UCSD-AML1 (cell line): ENCODE results near the gene TMEM163.

Experiments used
- DNase-seq: peaks from one replicate; lab custom pipeline; 2025; ENCODE audit not compliant: unreplicated experiment; lab: John Stamatoyannopoulos, UW

TMEM163 gene

DNA sequence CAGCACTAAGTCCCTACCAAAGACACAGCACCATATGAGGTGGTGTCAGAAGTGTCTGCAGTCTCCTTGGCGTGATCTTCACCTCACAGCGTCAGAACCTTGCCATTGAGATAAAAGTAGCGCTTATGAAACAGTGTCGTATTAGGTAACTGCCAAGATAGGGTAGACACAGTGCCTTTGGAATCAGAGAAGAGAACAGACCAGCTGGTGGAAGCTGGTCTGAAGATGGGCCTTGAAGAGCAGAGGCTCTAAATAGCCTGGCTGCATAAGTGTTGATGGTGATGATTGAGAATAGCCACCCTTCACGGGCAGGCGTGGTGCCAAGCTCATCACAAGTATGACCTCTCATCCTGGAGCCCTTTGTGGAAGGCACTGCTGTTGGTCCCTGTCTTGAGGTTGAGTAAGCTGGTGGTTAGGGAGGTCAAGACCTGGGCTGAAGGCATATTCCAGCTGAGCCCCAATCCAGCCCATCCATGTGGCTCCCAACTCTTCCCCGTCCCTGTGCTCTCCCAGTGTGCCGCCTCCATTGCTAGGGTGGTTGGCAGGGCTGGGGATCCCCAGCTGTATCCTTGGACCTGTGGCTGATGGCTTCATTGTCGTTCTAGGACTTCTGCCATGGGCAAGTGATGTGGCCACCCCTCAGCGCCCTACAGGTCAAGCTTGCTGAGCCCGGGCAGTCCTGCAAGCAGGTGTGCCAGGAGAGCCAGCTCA is 277.5 kb downstream of the TMEM163 start:
- DNase-seq: no peak

DNA sequence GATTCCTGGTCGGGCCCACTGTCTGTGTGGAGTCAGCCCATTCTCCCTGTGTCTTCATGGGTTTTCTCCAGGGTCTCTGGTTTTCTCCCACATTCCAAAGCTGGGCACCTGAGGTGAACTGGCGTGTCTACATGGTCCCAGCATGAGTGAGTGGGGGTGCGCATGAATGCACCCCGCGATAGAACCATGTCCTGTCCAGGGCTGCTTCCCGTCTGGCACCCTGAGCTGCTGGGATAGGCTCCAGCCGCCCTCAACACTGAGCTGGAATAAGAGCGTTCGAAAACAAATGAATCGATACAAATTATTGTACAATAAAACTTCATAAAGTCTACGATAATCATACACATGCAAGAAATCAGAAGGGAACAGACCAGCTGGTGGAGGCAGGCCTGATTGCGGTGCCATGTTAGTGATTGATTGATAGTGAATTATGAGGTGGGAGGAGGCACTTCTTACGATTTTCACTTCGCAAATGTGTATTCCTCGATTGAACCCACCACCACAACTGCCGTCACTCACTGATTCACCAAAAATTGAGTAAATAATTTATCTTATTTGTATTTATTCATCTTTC is 278.4 kb downstream of the TMEM163 start:
- no peak for DNase-seq

DNA sequence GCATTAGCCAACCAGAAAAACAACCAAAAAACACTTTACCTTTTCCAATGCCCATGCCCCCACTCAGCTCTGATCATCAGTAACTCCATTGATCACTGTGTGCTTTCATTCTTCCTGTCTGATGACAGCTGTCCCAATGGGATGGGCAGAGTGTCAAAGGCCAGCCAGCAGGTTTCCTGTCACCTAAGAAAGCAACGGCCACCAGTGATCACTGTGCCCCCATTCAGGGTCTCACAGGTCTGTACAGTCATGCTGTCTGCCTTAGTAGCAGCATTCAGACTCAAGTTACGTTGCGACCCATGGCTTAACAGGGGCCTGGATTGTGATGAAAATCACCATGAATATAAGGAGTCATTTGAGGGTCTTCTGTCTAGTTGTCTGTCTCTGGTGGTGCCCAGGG is 280.4 kb downstream of the TMEM163 start:
- no peak for DNase-seq

DNA sequence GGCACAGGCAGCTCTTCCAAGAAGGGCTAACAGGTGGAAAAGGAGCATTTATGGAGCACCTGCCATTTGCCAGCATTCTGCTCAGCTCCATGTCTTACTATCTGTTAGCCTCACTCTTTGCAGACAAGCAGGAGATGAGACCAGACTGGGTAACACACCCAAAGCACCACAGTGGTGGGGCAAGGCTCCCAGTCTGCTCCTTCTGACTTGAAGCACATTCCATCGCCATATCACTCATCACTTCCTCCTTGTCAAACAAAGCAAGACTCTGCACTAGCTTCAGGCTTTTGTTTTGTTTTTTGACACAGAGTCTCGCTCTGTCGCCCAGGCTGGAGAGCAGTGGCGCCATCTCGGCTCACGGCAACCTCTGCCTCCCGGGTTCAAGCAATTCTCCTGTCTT is 282.1 kb downstream of the TMEM163 start:
- DNase-seq: no peak

DNA sequence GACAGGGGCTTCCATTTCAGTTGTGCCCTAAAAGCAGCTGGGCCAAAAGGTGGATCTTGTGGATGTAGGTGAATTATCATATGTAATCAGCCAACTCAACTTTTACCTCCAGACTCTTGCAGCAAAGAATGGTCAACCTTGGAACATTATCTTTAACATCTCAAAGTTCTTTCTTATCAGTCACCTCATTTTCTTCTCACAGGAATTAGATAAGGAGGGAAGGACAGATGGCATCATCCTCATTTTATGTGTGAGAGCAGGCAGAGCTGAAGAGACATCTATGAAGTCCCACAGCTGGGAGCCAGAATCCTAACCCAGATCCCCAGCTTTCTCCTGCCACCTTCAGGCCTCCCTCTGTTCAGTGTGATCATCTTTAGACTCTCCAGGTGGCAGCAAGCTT is 282.9 kb downstream of the TMEM163 start:
- DNase-seq: no peak

DNA sequence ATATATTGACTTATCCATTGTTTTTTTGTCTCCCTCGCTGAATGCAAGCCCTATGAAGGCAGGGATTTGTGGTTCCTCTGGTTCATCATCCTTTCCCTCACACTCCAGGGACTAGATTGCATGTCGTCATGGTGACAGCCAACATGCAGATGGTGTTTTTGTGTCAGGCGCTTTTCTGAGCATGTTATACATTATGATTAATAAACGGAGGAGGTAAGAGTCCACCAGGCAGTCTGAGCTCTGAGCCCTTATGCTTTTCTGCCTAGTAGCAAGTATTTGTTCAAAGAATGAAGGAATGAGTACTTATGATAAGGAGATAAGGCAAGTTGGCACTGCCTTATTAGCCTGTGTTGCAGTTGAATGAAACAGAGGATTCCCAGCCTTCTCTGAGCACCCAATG is 283.3 kb downstream of the TMEM163 start:
- no peak for DNase-seq

DNA sequence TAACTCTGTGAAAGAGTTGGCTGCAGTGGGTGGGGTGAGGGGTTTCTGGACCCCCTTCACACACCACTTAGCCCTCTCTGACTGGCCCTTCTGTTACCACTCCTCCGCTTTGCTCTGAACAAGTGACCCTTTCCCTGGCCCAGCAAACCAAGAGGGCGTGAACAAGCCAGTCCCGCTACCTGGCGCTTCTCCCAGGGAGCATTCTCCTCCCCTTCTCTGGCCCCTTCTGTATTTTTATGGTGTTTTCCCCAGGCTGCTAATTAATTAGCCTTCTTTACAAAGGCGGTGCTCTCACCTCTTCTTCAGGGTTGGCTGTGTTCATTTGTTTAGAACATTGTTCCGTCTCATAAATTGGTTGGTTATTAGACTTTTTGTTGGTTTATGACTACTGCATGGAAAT is 284.8 kb downstream of the TMEM163 start:
- DNase-seq: no peak

DNA sequence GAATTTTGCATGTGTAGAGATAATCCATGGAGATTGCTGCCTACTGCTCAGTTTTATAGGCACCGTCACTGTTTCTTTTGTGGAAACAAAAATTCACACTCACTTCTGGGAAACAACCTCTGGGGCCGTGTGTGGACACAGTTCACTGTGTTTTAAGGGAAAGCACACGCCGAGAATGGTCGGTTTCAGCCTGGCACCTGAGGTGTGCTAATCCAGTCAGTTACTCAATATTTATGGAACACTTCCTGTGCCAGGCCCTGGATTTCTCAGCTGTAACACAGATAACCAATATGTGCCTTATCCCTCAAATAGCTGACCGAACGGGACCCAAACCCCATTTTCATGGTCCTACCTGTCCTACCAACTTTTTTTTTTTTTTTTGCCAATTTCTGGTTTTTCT is 285.3 kb downstream of the TMEM163 start:
- no peak for DNase-seq

DNA sequence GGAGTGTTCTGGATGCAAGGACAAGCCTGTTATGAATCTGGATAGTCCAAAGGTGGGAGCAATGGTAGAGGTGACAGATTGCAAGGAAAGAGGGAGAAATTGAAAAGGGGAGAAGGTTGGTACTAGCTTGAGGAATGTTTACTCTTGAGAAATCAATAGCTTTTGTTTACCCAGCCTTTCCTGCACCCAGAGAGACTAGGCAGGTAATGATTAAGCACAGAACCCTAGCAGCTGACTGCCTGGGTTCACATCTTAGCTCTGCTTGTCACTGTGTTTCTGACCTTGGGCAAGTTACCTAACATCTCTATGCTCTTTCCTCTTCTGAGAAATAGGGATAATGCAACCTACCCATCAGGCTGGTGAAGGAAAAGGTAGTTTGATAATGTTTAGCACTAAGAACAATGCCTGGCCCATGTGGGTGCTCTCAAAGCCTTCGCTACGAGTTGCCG is 286.3 kb downstream of the TMEM163 start:
- DNase-seq: no peak

DNA sequence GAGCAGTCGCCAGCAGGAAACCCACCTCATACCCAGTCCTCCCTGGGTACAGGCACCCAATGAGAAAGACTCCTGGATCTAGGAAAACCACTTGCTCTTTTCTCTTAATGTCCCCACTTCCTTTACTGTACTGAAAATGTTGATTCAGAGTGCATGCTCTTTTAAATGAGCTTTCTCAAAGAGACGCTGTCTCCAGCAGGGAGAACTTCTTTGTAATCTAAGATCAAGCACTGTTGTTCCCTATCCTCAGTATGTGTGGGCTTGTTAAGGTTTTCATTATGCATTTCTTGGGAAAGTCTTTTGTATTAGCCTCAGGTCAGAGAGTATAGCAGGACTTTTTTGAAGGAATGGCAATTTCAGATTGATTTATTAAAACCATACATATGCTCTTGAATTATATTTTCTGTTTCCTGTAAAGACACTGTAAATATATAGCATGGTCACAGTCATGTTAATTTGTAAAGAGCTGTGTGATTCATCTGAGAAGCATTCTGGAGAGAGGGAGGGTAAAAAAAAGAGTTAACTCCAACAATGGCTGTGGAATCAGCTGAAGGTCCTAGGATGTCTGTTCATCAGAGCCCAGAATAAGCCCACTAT is 286.9 kb downstream of the TMEM163 start:
- DNase-seq: no peak

DNA sequence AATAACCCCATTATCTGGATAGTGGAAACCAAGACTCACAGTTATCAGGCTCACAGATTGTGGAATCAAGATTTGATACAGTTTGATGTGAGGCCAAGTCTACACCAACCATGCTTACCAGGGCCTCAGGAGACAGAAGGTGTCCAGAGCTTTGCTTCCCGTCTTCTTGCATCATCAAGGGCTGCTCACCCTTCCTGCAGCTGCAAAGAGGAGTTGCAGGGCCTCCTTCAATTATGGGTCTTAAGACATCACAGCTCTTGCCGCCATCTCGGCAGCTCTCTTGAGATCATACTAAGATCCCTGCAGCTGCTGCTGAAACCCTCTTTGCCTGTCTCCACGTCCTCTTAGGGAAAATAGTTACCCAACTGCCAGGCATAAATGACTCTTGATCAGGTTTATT is 288.9 kb downstream of the TMEM163 start:
- DNase-seq: no peak

DNA sequence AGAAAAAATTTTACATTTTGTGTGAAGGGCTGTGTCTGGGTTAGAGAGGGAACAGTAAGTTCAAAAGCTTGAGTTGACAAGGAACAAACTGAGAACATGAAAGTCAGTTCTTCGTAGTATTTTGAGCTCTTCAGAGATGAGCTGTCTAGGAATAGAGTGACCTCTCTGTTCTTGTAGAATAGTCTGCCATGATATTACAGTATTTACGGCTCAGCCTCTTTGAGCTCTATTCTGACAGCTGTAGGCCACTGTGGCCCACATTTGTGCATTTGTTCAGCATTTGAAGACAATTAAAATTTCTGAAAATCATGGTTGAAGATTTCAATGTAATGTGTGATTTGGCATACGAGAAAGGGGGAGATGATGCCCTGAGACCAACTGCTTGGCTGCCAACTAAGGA is 292.1 kb downstream of the TMEM163 start:
- DNase-seq: no peak

DNA sequence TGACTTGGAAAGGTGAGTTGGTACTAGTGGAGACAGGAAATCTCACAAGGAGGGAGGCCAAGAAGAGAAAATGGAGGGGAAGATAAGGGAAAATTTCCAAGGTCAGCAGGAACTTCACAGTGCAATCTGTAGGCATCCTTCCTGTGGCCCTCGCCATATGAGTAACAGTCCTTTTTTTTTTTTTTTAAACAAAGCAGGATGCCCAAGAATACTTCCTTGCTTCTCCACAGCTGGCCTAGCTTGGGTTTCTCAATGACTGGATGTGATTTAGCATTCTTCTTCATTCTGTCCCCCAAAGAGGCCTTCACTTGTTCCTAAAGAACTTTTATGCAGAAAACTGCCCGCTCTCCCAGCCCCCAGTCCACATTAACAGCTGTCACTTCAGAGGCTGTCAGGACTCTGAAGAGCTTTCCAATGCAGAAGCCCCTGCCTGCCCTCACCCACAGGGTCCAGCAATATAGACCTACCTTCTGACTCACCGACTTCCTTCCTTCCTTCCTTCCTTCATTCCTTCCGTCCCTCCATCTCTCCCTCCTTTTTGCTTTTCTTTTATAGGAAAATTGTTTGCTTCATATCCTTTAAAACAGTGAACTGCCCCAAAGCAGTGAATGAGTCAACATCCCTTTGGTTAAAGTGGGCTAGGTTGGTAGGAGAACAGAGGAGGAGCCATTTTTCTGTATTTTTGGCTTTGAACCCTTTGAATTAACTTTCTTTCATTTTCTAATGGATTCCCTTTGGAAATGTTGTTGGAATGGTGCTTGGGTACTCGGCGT is 292.9 kb downstream of the TMEM163 start:
- DNase-seq: no peak

DNA sequence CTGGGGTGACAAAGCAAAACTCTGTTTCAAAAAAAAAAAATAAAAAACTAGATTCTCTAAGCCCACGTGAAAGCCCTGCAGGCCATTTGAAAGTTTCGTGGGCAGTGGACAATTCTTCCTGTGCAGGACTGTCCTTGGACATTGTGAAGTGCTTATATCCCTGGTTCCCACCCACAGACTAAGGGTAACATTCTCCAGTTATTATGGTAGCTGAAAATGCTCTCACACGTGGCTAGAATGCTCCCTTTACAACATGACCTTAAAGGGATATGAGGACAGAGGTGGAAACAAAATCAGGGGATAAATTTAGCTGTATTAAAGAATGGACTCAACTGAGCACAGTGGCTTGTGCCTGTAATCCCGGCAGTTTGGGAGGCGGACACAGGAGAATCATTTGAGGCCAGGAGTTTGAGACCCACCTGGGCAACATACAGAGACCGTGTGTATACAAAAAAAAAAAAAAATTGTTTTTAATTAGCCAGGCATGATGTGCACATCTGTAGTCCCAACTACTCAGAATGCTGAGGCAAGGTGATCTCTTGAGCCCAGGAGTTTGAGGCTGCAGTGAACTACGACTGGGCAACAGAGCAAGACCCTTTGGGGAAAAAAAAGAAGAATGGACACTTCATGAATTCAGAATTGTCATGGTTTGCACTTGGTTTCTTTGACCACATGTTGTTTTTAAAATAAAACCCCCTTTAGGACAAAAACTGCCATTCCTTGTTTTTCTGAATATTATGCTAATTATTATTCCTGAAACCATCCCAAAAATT is 297.1 kb downstream of the TMEM163 start:
- no peak for DNase-seq

DNA sequence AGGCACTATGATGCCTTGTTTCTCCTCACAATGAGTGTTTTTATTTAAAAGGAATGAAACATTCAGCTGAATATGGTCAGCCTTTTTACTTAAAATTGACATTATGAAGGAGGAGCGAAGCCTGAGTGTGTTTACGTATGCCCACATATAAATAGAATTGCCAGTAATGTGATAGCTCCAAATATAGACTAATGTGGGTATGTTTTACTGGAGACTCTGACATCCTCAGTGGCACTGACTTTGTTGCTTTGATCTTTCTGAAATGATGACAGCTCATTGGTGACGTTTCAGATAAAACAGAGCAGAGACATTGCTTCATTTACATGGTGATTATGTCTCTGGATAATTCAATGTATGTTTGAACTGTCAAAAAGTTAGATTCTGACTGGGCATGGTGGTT is 297.9 kb downstream of the TMEM163 start:
- DNase-seq: no peak

DNA sequence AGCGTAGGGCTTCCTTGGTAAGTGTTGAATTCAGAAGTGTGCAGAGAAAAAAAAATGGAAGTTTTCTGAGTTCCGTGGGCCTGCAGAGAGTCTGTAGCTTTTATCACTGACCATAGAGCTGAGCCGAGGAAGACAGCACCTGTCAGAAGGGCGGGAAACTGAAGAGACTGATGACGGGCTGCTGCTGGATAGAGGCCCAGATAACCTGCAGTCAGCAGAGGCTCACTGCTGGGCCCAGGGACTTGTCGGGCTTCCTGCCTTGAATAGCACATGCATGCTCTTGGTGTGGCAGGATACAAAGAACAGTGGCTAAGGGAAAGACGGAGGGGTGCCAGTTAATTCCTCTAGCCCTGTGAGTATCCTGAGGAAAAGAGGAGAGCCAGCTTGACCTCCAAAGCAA is 298.5 kb downstream of the TMEM163 start:
- no peak for DNase-seq

DNA sequence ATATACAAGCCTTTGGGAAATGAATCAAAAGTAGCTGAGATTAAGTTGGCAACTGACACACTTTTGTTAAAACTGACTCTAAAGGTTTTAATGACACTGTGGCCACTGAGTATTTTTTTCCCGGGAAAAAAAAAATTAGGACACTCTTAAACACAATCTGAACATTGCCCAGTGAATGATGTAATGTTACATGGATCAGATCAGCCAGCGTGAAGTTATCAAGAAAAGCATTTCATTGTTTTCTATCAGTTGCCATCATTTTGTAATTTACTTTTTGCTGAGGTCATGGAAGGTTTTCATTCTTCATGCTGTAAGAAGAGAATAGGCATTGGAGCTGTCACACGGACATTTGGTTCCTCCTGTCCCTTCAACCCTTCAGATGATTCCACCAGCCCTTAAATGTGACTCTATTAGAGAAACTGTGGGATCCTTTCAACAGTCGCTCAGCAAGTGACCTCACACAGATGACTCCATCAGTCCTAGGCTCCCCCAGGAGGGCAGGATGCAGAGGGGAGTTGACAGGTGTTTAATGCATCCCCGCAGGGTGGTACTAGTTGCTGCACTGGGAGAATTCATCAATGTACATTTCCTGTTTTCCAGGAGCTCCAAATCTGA is 300.7 kb downstream of the TMEM163 start:
- DNase-seq: no peak

DNA sequence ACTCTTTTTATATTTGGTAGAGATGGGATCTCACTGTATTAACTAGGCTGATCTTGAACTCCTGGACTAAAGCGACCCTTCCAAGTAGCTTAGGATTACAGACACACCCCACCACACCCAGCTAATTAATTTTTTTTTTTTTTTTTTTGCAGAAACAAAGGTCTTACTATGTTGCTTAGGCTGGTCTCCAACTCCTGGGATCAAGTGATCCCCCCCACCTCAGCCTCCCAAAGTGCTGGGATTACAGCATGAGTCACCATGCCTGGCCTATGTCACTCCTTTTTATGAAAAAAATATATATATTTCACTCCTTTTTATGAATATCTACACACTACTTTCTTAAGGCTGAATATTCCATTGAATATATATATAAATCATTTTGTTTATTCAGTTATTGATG is 302.2 kb downstream of the TMEM163 start:
- no peak for DNase-seq

DNA sequence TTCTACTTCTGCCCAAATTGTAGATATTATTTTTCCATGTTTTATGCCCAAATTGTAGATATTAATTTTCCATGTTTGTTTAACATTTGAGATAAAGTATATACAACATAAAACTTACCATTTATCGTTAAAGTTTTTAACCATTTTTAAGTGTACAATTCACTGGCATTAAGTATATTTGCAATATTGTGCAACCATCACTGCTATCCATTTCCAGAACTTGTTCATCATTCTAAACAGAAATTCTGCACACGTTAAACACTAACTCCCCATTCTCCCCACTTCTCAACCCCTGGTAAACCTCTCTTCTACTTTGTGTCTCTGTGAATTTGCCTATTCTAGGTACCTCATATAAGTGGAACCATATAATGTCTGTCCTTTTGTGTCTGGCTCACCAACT is 302.8 kb downstream of the TMEM163 start:
- DNase-seq: no peak

DNA sequence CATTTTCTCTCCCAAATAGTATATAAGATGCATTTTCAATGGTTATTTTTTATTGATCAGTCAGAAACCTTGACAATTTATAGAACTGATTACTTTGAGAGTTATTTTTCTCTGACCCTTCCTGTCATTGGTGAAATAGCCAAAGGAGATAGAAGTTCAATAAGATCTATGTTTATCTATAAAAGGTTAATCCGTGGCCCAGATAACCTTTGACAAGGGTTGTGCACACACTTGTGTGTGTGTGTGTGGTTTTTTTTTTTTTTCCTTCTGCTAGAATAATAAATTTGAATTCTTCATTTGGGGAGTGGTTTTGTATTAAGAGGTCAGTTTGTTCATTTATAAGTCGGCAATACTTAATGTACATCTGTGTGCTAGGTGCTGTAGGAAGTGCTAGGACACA is 304.9 kb downstream of the TMEM163 start:
- no peak for DNase-seq

DNA sequence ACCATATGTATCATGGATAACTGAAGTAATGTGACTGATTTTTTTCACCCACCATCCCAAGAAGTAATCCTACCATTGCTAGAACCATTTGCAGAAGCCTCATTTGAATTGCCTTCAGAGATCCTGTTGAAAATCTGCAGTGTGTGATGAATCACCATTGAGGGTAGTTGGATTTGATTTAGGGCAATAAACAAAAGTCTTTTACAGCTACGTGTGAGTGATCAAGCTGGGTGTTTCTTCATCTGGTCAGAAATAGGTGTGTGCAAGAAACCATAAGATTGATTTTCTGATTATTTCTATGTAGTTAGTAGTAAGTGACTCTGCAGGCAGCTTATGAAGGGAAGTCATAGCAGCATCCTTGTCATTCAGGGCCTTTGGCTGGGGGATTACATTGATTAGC is 305.4 kb downstream of the TMEM163 start:
- no peak for DNase-seq
